HepG2 (cell line): ENCODE data around the gene RASSF6. TPM values are rescaled to one million over a fixed set of nuclear protein-coding genes. Genes with fewer than 3 reads are reported as not detected.

Experiments
- ATAC-seq: fragments of 200-7000 bp; cut with Tn5 transposase; 3 replicates; pipeline ENCODE4 v1.9.1; 2020; ENCODE audit warnings: mild to moderate bottlenecking, moderate library complexity
- BruUV-seq: library from RNA; stranded (reverse); fragments of 400-500 nt; replicated peaks from 2 replicates; lab custom pipeline; 2021; lab: Mats Ljungman, UMichigan
- CTCF ChIA-PET: fragments of 300-600 bp; formaldehyde crosslinking; extraction: SDS; loops from one replicate; lab custom pipeline; 2021; ENCODE audit warnings: low total read pairs, inconsistent platforms, low intra/inter-chr PET ratio; lab: Yijun Ruan, JAX
- POLR2A ChIA-PET: fragments of 350-600 bp; sonication (Branson Sonifier 250); formaldehyde crosslinking; loops from one replicate; lab custom pipeline; 2020; ENCODE audit warnings: antibody characterized with exemption, inconsistent platforms; lab: Yijun Ruan, JAX
- DNase-seq: peaks from one replicate; pipeline ENCODE4 v3.0.0-alpha.2; 2015; ENCODE audit warnings: low spot score
- FAIRE-seq: peaks from 3 replicates; lab custom pipeline; 2011; peaks lifted over from hg19 to GRCh38; lab: Jason Lieb, UNC
- H2AFZ ChIP-seq: one replicate; pipeline ENCODE4 v1.6.1; 2011; ENCODE audit warnings: low read length, inconsistent platforms
- H3K27ac ChIP-seq: fragments of 300-600 bp; 3 replicates; pipeline ENCODE4 v1.8.0; 2011; ENCODE audit warnings: mixed run types, mild to moderate bottlenecking, mixed read lengths, low read length, inconsistent platforms; ENCODE audit not compliant: insufficient read depth; ENCODE audit errors: extremely low read length
- H3K27me3 ChIP-seq, 2 experiments: fragments of 200-600 bp in 1 of 2; 2 replicates in 1 of 2; 3 replicates in 1 of 2; pipeline versions ENCODE4 v1.6.0 to v1.8.0; 2011; ENCODE audit warnings: low read length in 2 of 2, mild to moderate bottlenecking in 2 of 2, moderate library complexity in 2 of 2, inconsistent platforms in 1 of 2; ENCODE audit not compliant: insufficient read depth in 2 of 2, control insufficient read depth in 1 of 2
- H3K36me3 ChIP-seq, 2 experiments: fragments of 200-600 bp in 1 of 2; replicated peaks in 1 of 2; 2 replicates in 1 of 2; 3 replicates in 1 of 2; pipeline versions ENCODE4 v1.5.1 to v1.8.0; 2011; ENCODE audit warnings: low read length in 2 of 2, inconsistent platforms in 1 of 2; ENCODE audit not compliant: insufficient read depth in 2 of 2, control insufficient read depth in 1 of 2
- H3K4me1 ChIP-seq: 2 replicates; pipeline ENCODE4 v1.5.1; 2012; ENCODE audit warnings: low read length, inconsistent platforms; ENCODE audit not compliant: insufficient read depth
- H3K4me2 ChIP-seq: 2 replicates; pipeline ENCODE4 v1.6.0; 2011; ENCODE audit warnings: low read depth, low read length, inconsistent platforms
- H3K4me3 ChIP-seq, 3 experiments: fragments of 200-600 bp in 1 of 3; sonication (generic), shearing (Covaris generic) in 1 of 3; replicated peaks in 1 of 3; 2 replicates each; pipeline ENCODE4 v1.5.1; 2011 to 2016; ENCODE audit warnings: low read length in 3 of 3, inconsistent platforms in 2 of 3, low read depth in 2 of 3, mild to moderate bottlenecking in 2 of 3, control low read depth in 1 of 3, mixed read lengths in 1 of 3; ENCODE audit not compliant: insufficient read depth in 1 of 3
- H3K79me2 ChIP-seq: one replicate; pipeline ENCODE4 v1.6.1; 2011; ENCODE audit warnings: low read length, inconsistent platforms; ENCODE audit not compliant: insufficient read depth
- H3K9ac ChIP-seq: 2 replicates; pipeline ENCODE4 v1.6.0; 2011; ENCODE audit warnings: mild to moderate bottlenecking, low read depth, low read length, inconsistent platforms; ENCODE audit not compliant: insufficient read depth
- H3K9me3 ChIP-seq: 2 replicates; pipeline ENCODE4 v1.5.1; 2012; ENCODE audit warnings: mild to moderate bottlenecking, low read length
- H4K20me1 ChIP-seq: 2 replicates; pipeline ENCODE4 v1.6.0; 2011; ENCODE audit warnings: inconsistent platforms, mild to moderate bottlenecking, low read length, moderate library complexity; ENCODE audit not compliant: insufficient read depth
- ATM ChIP-seq: fragments of 450-650 bp; IDR thresholded peaks from 2 replicates; pipeline ENCODE4 v1.7.1; 2017; ENCODE audit warnings: mild to moderate bottlenecking, borderline replicate concordance
- BORCS8-MEF2B ChIP-seq: sonication (generic); formaldehyde crosslinking; IDR thresholded peaks from 2 replicates; pipeline ENCODE4 v1.8.0; 2022; ENCODE audit warnings: mild to moderate bottlenecking, missing genetic modification reagents
- ELF4 ChIP-seq: sonication (generic); formaldehyde crosslinking; IDR thresholded peaks from 2 replicates; pipeline ENCODE4 v1.5.0; 2020; ENCODE audit warnings: missing genetic modification reagents, mild to moderate bottlenecking, moderate library complexity, borderline replicate concordance
- NONO ChIP-seq, 2 experiments: fragments of 450-650 bp in 1 of 2; sonication (generic) in 1 of 2; formaldehyde crosslinking in 1 of 2; IDR thresholded peaks in 1 of 2; conservative IDR thresholded peaks in 1 of 2; 2 replicates each; pipeline versions ENCODE4 v1.6.1 to v1.8.0; 2017 to 2022; ENCODE audit warnings: mild to moderate bottlenecking in 1 of 2, missing genetic modification reagents in 1 of 2, moderate library complexity in 1 of 2
- RARA ChIP-seq: IDR thresholded peaks from 2 replicates; pipeline ENCODE4 v1.6.1; 2016; ENCODE audit warnings: missing genetic modification reagents, missing compliant biosample characterization
- SCMH1 ChIP-seq: sonication (generic); formaldehyde crosslinking; IDR thresholded peaks from 2 replicates; pipeline ENCODE4 v1.9.0; 2021; ENCODE audit warnings: missing genetic modification reagents, mild to moderate bottlenecking, borderline replicate concordance
- SNAPC2 ChIP-seq: sonication (generic); formaldehyde crosslinking; IDR thresholded peaks from 2 replicates; pipeline ENCODE4 v1.8.1; 2022; ENCODE audit warnings: mild to moderate bottlenecking, missing genetic modification reagents
- SOX13 ChIP-seq, 3 experiments: fragments of 450-650 bp in 1 of 3; sonication (generic) in 1 of 3; formaldehyde crosslinking in 1 of 3; IDR thresholded peaks in 2 of 3; conservative IDR thresholded peaks in 1 of 3; 2 replicates each; pipeline versions ENCODE4 v1.5.0 to v1.6.1; 2016 to 2020; ENCODE audit warnings: antibody characterized with exemption in 1 of 3, mild to moderate bottlenecking in 1 of 3, missing compliant biosample characterization in 1 of 3, missing genetic modification reagents in 1 of 3, moderate library complexity in 1 of 3
- ZC3H4 ChIP-seq: sonication (generic); formaldehyde crosslinking; IDR thresholded peaks from 2 replicates; pipeline ENCODE4 v1.4.0; 2020; ENCODE audit warnings: missing genetic modification reagents, borderline replicate concordance
- ZNF124 ChIP-seq: sonication (generic); formaldehyde crosslinking; IDR thresholded peaks from 2 replicates; pipeline ENCODE4 v1.4.0; 2020; ENCODE audit warnings: missing genetic modification reagents
- ZNF703 ChIP-seq: sonication (generic); formaldehyde crosslinking; IDR thresholded peaks from 2 replicates; pipeline ENCODE4 v1.5.1; 2020; ENCODE audit warnings: missing genetic modification reagents, mild to moderate bottlenecking, moderate library complexity, borderline replicate concordance
- ZNF746 ChIP-seq: sonication (generic); formaldehyde crosslinking; IDR thresholded peaks from 2 replicates; pipeline ENCODE4 v1.8.0; 2022; ENCODE audit warnings: mild to moderate bottlenecking, missing genetic modification reagents
- ZNF770 ChIP-seq: sonication (generic); formaldehyde crosslinking; IDR thresholded peaks from 2 replicates; pipeline ENCODE4 v1.5.0; 2020; ENCODE audit warnings: mild to moderate bottlenecking, missing genetic modification reagents
- WGBS: methylation state at CpG from one replicate; pipeline ENCODE4 v1.1.6; 2017; ENCODE audit warnings: low lambda C conversion rate; 5-methylcytosine and 5-hydroxymethylcytosine counted together
- in situ Hi-C: cut with HindIII; loops from 2 replicates; pipeline ENCODE4 v1.10.0; 2017; ENCODE audit warnings: low pct_unique_long_range_greater_than_20kb; ENCODE audit not compliant: extremely low pct_ligation_motif_present
- intact Hi-C: fragments of 100-400 bp; cut with micrococcal nuclease; formaldehyde crosslinking; loops from one replicate; pipeline ENCODE4 v1.10.0; 2022; ENCODE audit not compliant: unreplicated experiment
- polyA plus RNA-seq, 8 experiments: library from polyadenylated mRNA; depleted of rRNA in 3 of 8; stranded (reverse) in 7 of 8; unstranded in 1 of 8; fragments of >200 nt; fragmentation: Illumina TruSeq in 4 of 8; extraction: Trizol in 4 of 8; gene quantifications; 2 replicates each; pipeline versions ENCODE4 v1.2.1 to v1.2.3, GENCODE V29; 2011 to 2016; ENCODE audit warnings: low read depth in 4 of 8, missing spikeins in 1 of 8, mixed read lengths in 1 of 8; ENCODE audit not compliant: insufficient read depth in 1 of 8
- total RNA-seq, 5 experiments: library from RNA; depleted of rRNA; stranded (reverse); fragments of >200 nt; fragmentation: Illumina TruSeq; extraction: Trizol; gene quantifications; 2 replicates each; pipeline ENCODE4 v1.2.3, GENCODE V29; 2016; ENCODE audit warnings: low read depth in 1 of 5

RASSF6 gene
- total and polyA plus RNA-seq, 2 of the 13 experiments (the other 11 are each of a cell fraction or from before 2014, with no cell fraction given), result 0.03 to 0.11 TPM

GRCh38 chr4:73620115-73620792, at the start of gene RASSF6 (continued):
- TF ChIP-seq SOX13 (IDR thresholded peaks at IDR 0.05), result no peak
- TF ChIP-seq SOX13 (CRISPR knock-in tag; conservative IDR thresholded peaks at IDR 0.05 in 1 of 2, IDR thresholded peaks at IDR 0.05 in 1 of 2), result no peak
- no peak for TF ChIP-seq ZC3H4
- peak; percentile 94 for TF ChIP-seq RARA (CRISPR knock-in tag)
- 0 out of 2 replicates have a peak, but pooled peaks have one; percentile 17 for TF ChIP-seq ZNF770
- TF ChIP-seq, all 625 proteins: peak for 19

- Histone ChIP-seq H3K4me2 (no peak overlapping the region), H3K4me1 (no peaks in the 10 kb centered on the region), H4K20me1 (no peaks in the 10 kb centered on the region), H3K9me3 (no peaks in the 10 kb centered on the region), H3K79me2 (no peaks in the 10 kb centered on the region), H3K36me3 (no peaks in the 10 kb centered on the region), H3K4me3 (no peak overlapping the region), H2AFZ (no peak overlapping the region), H3K9ac (no peak overlapping the region), H3K27me3 (peaks cover 2 to 15% of the 10 kb centered on the region in 2 experiments; a peak in 3 of 5 replicates), H3K27ac (no peak overlapping the region)
- no peak for ATAC-seq
- no TSS peak for BruUV-seq
- ChIA-PET CTCF (no interaction called here), POLR2A (no interaction called here)
- WGBS, result 68% methylated on average over 15 of the region's 15 CpGs
- intact Hi-C loops, result loop anchor here (2.0 kb wide), 1 partner anchor 465 kb away; no protein-coding TSS in a partner anchor
- no peak for TF ChIP-seq BORCS8-MEF2B
- TF ChIP-seq ZNF746 (CRISPR knock-in tag), result no peak
- no peak for TF ChIP-seq ZNF124
- TF ChIP-seq ZNF703 (CRISPR knock-in tag), result no peak
- TF ChIP-seq SCMH1 (CRISPR knock-in tag), result no peak
- TF ChIP-seq ATM, result no peak
- TF ChIP-seq NONO (IDR thresholded peaks at IDR 0.05), result no peak
- no peak for TF ChIP-seq NONO (CRISPR knock-in tag; conservative IDR thresholded peaks at IDR 0.05)
- TF ChIP-seq SNAPC2 (CRISPR knock-in tag), result no peak
- no peak for TF ChIP-seq ELF4 (CRISPR knock-in tag)
- no peak for DNase-seq
- no peak for FAIRE-seq
- in situ Hi-C loops, result no loop called here
These were observed 49.4 kb upstream of the RASSF6 start for GRCh38 chr4:73669410-73670183.
